Smooth muscle cell (in vitro differentiated cells): ENCODE results near the gene INPP5D. TPM values are rescaled to one million over a fixed set of nuclear protein-coding genes. Genes with fewer than 3 reads are reported as not detected.

Source experiments
- DNase-seq: peaks from one replicate; lab custom pipeline; 2025; ENCODE audit not compliant: unreplicated experiment; lab: John Stamatoyannopoulos, UW
- H2AFZ ChIP-seq: fragments of 200-600 bp; sonication (generic); 2 replicates; pipeline ENCODE4 v1.6.0; 2016; ENCODE audit warnings: antibody characterized with exemption, low read depth, mild to moderate bottlenecking
- H3F3A ChIP-seq: fragments of 200-600 bp; sonication (generic); 2 replicates; pipeline ENCODE4 v1.6.0; 2017; ENCODE audit warnings: antibody characterized with exemption, low read depth
- H3K27ac ChIP-seq: fragments of 200-600 bp; sonication (generic); 2 replicates; pipeline ENCODE4 v1.5.1; 2016; ENCODE audit warnings: low read depth, mild to moderate bottlenecking
- H3K27me3 ChIP-seq: fragments of 200-600 bp; sonication (generic); 2 replicates; pipeline ENCODE4 v1.6.1; 2016; ENCODE audit warnings: low read depth, mild to moderate bottlenecking
- H3K36me3 ChIP-seq: fragments of 200-600 bp; sonication (generic); 2 replicates; pipeline ENCODE4 v1.5.1; 2016; ENCODE audit warnings: low read depth
- H3K4me1 ChIP-seq: fragments of 200-600 bp; sonication (generic); 2 replicates; pipeline ENCODE4 v1.5.1; 2016; ENCODE audit warnings: low read depth
- H3K4me2 ChIP-seq: fragments of 200-600 bp; sonication (generic); 2 replicates; pipeline ENCODE4 v1.6.0; 2016; ENCODE audit warnings: mild to moderate bottlenecking
- H3K4me3 ChIP-seq: fragments of 200-600 bp; sonication (generic); 2 replicates; pipeline ENCODE4 v1.5.1; 2016; ENCODE audit warnings: mild to moderate bottlenecking
- H3K79me2 ChIP-seq: fragments of 200-600 bp; sonication (generic); 2 replicates; pipeline ENCODE4 v1.6.0; 2016; ENCODE audit warnings: low read depth, mild to moderate bottlenecking
- H3K9ac ChIP-seq: fragments of 200-600 bp; sonication (generic); 2 replicates; pipeline ENCODE4 v1.6.0; 2016; ENCODE audit warnings: low read depth
- H3K9me3 ChIP-seq: fragments of 200-600 bp; sonication (generic); replicated peaks from 2 replicates; pipeline ENCODE4 v1.5.1; 2016; ENCODE audit warnings: low read depth
- H4K20me1 ChIP-seq: fragments of 200-600 bp; sonication (generic); 2 replicates; pipeline ENCODE4 v1.6.0; 2016; ENCODE audit warnings: low read depth
- CTCF ChIP-seq: fragments of 200-600 bp; sonication (generic); IDR thresholded peaks from 2 replicates; pipeline ENCODE4 v1.5.1; 2017; ENCODE audit warnings: borderline replicate concordance, mild to moderate bottlenecking, antibody characterized with exemption; ENCODE audit not compliant: insufficient read depth, poor library complexity, severe bottlenecking
- WGBS: methylation state at CpG from one replicate; pipeline ENCODE4 v1.1.7; 2016; ENCODE audit warnings: low lambda C conversion rate; 5-methylcytosine and 5-hydroxymethylcytosine counted together
- polyA plus RNA-seq: library from polyadenylated mRNA; unstranded; fragments of >200 nt; fragmentation: Nextera tagmentation; extraction: Ambion mirVana; gene quantifications from 2 replicates; pipeline ENCODE4 v1.2.1, GENCODE V29; 2016
- total RNA-seq: library from RNA; depleted of rRNA; stranded (reverse); fragments of >200 nt; gene quantifications from 2 replicates; pipeline ENCODE4 v1.2.3, GENCODE V29; 2014

The INPP5D gene
- total and polyA plus RNA-seq, 2 experiments from 2014 or later: 5.6 to 17.8 TPM

- Histone ChIP-seq H4K20me1 (no peaks in the 10 kb centered on the region), H3K4me2 (no peak overlapping the region), H3K9ac (no peak overlapping the region), H3F3A (no peaks in the 10 kb centered on the region), H3K36me3 (no peaks in the 10 kb centered on the region), H3K4me1 (no peaks in the 10 kb centered on the region), H3K27me3 (no peaks in the 10 kb centered on the region), H3K9me3 (no peaks in the 10 kb centered on the region), H3K79me2 (no peaks in the 10 kb centered on the region), H2AFZ (no peak overlapping the region), H3K27ac (no peak overlapping the region), H3K4me3 (no peak overlapping the region)
- 90% methylated on average over 14 of the region's 15 CpGs for WGBS
- no peak for DNase-seq
- TF ChIP-seq CTCF: no peak
Observed at GRCh38 chr2:233201258-233202013, 141.3 kb downstream of the INPP5D start.

- no peaks in the 10 kb centered on the region for H3K36me3 ChIP-seq
- H3K27ac ChIP-seq: no peak overlapping the region
- no peak overlapping the region for H3K4me2 ChIP-seq
- WGBS: 92% methylated on average over 5 of the region's 5 CpGs
- H4K20me1 ChIP-seq: no peaks in the 10 kb centered on the region
- no peak for TF ChIP-seq CTCF
- H3K9ac ChIP-seq: no peak overlapping the region
- no peak overlapping the region for H3K4me3 ChIP-seq
- no peak overlapping the region for H2AFZ ChIP-seq
- no peaks in the 10 kb centered on the region for H3K27me3 ChIP-seq
- no peaks in the 10 kb centered on the region for H3K9me3 ChIP-seq
- no peaks in the 10 kb centered on the region for H3K79me2 ChIP-seq
- no peaks in the 10 kb centered on the region for H3K4me1 ChIP-seq
- no peak for DNase-seq
- no peaks in the 10 kb centered on the region for H3F3A ChIP-seq
Observed at GRCh38 chr2:233202531-233202944, 142.4 kb downstream of the INPP5D start.

GRCh38 chr2:233203060-233203459 is 142.9 kb downstream of the INPP5D start:
- Histone ChIP-seq H3K36me3 (no peaks in the 10 kb centered on the region), H2AFZ (no peak overlapping the region), H3K4me1 (no peaks in the 10 kb centered on the region), H3F3A (no peaks in the 10 kb centered on the region), H3K9ac (no peak overlapping the region), H3K9me3 (no peaks in the 10 kb centered on the region), H3K4me3 (no peak overlapping the region), H3K4me2 (no peak overlapping the region), H3K27ac (no peak overlapping the region), H3K79me2 (no peaks in the 10 kb centered on the region), H3K27me3 (no peaks in the 10 kb centered on the region), H4K20me1 (no peaks in the 10 kb centered on the region)
- 81% methylated on average over 5 of the region's 5 CpGs for WGBS
- DNase-seq: no peak
- no peak for TF ChIP-seq CTCF

GRCh38 chr2:233204286-233204936 is 144.3 kb downstream of the INPP5D start:
- Histone ChIP-seq H3K27me3 (no peaks in the 10 kb centered on the region), H3K4me1 (no peaks in the 10 kb centered on the region), H3K79me2 (no peaks in the 10 kb centered on the region), H3F3A (no peaks in the 10 kb centered on the region), H3K4me3 (no peak overlapping the region), H4K20me1 (no peaks in the 10 kb centered on the region), H3K9ac (no peak overlapping the region), H3K36me3 (no peaks in the 10 kb centered on the region), H3K4me2 (no peak overlapping the region), H3K27ac (no peak overlapping the region), H3K9me3 (no peaks in the 10 kb centered on the region), H2AFZ (no peak overlapping the region)
- TF ChIP-seq CTCF: no peak
- WGBS: 96% methylated on average over 49 of the region's 50 CpGs
- no peak for DNase-seq
